ENCODE data around the gene CBFB.
"Not testable (repeated sequence)": the region's sequence is repeated elsewhere in the genome, so short reads cannot be mapped to it uniquely, and the experiment has no call there.

- TF ChIP-seq CTCF (IDR thresholded peaks at IDR 0.05 in 8 of 11, conservative IDR thresholded peaks at IDR 0.05 in 3 of 11); POLR2A (IDR thresholded peaks at IDR 0.05); POLR2AphosphoS5 (IDR thresholded peaks at IDR 0.05): not testable (repeated sequence)
Measured at GRCh38 chr16:67122799-67123198, 93.8 kb downstream of the CBFB start.
